Transverse colon (tissue), 4 donors: ENCODE measurements around the gene ILF2.

ENCODE experiments used
- POLR2A ChIP-seq: fragments of 450-650 bp; IDR thresholded peaks from one replicate; pipeline ENCODE4 v1.6.1; 2016; ENCODE audit warnings: antibody characterized with exemption, mild to moderate bottlenecking, moderate library complexity
- POLR2AphosphoS5 ChIP-seq, 3 donors: sonication (generic); formaldehyde crosslinking; IDR thresholded peaks; one replicate each; pipeline ENCODE4 v1.6.1; 2016; ENCODE audit warnings: antibody characterized with exemption in 3 of 3
- TF ChIP-seq, protein P1 (sequence below), 5 experiments: fragments of 200-600 bp in 3 of 5; fragments of 450-650 bp in 2 of 5; sonication (generic) in 3 of 5; IDR thresholded peaks; 1 replicate in 2 of 5; 2 replicates in 3 of 5; pipeline ENCODE4 v1.5.1; 2016 to 2017; ENCODE audit warnings: antibody characterized with exemption in 5 of 5, inconsistent platforms in 3 of 5, mild to moderate bottlenecking in 2 of 5, moderate library complexity in 1 of 5

DNA sequence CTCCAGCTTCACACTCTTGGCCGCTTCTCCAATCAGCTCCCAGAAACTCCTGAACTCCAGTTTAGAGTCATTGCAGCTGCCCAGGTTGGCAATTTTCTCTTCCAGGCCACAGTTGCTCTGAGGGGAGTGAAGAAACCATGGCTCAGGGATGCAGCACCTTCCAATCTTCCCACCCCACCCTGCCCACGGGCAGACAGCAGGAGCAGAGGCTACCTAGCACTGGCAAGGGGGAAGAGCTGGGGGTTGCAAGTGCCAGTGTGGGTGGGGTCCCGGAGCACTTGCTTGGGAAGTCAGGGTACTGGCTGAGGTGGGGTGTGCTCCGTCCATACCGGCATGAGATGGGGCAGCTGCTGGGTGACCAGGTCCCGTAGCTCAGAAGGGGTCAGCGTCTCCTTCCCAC lies 55.9 kb downstream of the ILF2 start:
- TF ChIP-seq, protein P1, sequence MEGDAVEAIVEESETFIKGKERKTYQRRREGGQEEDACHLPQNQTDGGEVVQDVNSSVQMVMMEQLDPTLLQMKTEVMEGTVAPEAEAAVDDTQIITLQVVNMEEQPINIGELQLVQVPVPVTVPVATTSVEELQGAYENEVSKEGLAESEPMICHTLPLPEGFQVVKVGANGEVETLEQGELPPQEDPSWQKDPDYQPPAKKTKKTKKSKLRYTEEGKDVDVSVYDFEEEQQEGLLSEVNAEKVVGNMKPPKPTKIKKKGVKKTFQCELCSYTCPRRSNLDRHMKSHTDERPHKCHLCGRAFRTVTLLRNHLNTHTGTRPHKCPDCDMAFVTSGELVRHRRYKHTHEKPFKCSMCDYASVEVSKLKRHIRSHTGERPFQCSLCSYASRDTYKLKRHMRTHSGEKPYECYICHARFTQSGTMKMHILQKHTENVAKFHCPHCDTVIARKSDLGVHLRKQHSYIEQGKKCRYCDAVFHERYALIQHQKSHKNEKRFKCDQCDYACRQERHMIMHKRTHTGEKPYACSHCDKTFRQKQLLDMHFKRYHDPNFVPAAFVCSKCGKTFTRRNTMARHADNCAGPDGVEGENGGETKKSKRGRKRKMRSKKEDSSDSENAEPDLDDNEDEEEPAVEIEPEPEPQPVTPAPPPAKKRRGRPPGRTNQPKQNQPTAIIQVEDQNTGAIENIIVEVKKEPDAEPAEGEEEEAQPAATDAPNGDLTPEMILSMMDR (IDR thresholded peaks at IDR 0.05), result no peak
- TF ChIP-seq POLR2AphosphoS5 (IDR thresholded peaks at IDR 0.05), result no peak
- no peak for TF ChIP-seq POLR2A
